Central memory CD4-positive, alpha-beta T cell (primary cell): ENCODE results near the gene TSC22D2.

Source experiments
- DNase-seq: peaks from one replicate; pipeline ENCODE4 v3.0.0; 2022

Gene TSC22D2

GRCh38 chr3:150385296-150386242, 22.5 kb upstream of the TSC22D2 start:
- no peak for DNase-seq

- DNase-seq: no peak
These were observed 19.3 kb upstream of the TSC22D2 start for GRCh38 chr3:150388498-150389418.

- DNase-seq: no peak
These were observed 18.0 kb upstream of the TSC22D2 start for GRCh38 chr3:150390087-150390486.

- no peak for DNase-seq
These were observed 16.9 kb upstream of the TSC22D2 start for GRCh38 chr3:150391161-150391560.

- DNase-seq: no peak
These were observed 14.4 kb upstream of the TSC22D2 start for GRCh38 chr3:150393745-150394144.

GRCh38 chr3:150394606-150395005, 13.5 kb upstream of the TSC22D2 start:
- DNase-seq: no peak

- DNase-seq: no peak
These were observed 11.6 kb upstream of the TSC22D2 start for GRCh38 chr3:150396491-150396890.

- DNase-seq: no peak
These were observed 11.0 kb upstream of the TSC22D2 start for GRCh38 chr3:150396956-150397550.

GRCh38 chr3:150399060-150399459, 9.0 kb upstream of the TSC22D2 start:
- no peak for DNase-seq

GRCh38 chr3:150401285-150401684, 6.8 kb upstream of the TSC22D2 start:
- DNase-seq: no peak

GRCh38 chr3:150402217-150402616, 5.9 kb upstream of the TSC22D2 start:
- no peak for DNase-seq

GRCh38 chr3:150404023-150404422, 4.1 kb upstream of the TSC22D2 start:
- no peak for DNase-seq

GRCh38 chr3:150407051-150407807, 869 bp upstream of the TSC22D2 start:
- no peak for DNase-seq

GRCh38 chr3:150407808-150408220, 284 bp upstream of the TSC22D2 start:
- no peak for DNase-seq

GRCh38 chr3:150409125-150409511, 1.0 kb downstream of the TSC22D2 start:
- no peak for DNase-seq

- peak; percentile 61 for DNase-seq
These were observed 1.6 kb downstream of the TSC22D2 start for GRCh38 chr3:150409512-150410310.

- DNase-seq: peak; percentile 25
These were observed 2.4 kb downstream of the TSC22D2 start for GRCh38 chr3:150410311-150411105.

GRCh38 chr3:150411106-150411460, 3.0 kb downstream of the TSC22D2 start:
- no peak for DNase-seq

- no peak for DNase-seq
These were observed 3.4 kb downstream of the TSC22D2 start for GRCh38 chr3:150411546-150411945.

- DNase-seq: no peak
These were observed 3.9 kb downstream of the TSC22D2 start for GRCh38 chr3:150411976-150412375.
